Posterior cingulate gyrus (tissue), 11 donors: ENCODE results near the gene KLKB1.

ENCODE experiments used
- DNase-seq, 10 donors: peaks; one replicate each; pipeline versions ENCODE4 v3.0.0 to v3.0.0-alpha.2; 2020 to 2021; ENCODE audit warnings: mixed read lengths in 3 of 10
- intact Hi-C: fragments of 100-400 bp; cut with DNase I; formaldehyde crosslinking; loops from one replicate; pipeline ENCODE4 v1.15.1; 2023

The KLKB1 gene

GRCh38 chr4:186227221-186227620 is at the start of gene KLKB1:
Gene KLKB1 (plus strand): TSS chr4:186227507. CDS start chr4:186228196, 689 bp downstream.
- no peak for DNase-seq
- intact Hi-C loops: no loop called here

GRCh38 chr4:186188107-186188506 is 39.2 kb upstream of the KLKB1 start:
- intact Hi-C loops: no loop called here
- no peak for DNase-seq

- no peak for DNase-seq
- intact Hi-C loops: loop anchor here (2.0 kb wide), 1 partner anchor 45 kb away; no protein-coding TSS in a partner anchor
These were observed 37.7 kb upstream of the KLKB1 start for GRCh38 chr4:186189656-186190055.

DNA sequence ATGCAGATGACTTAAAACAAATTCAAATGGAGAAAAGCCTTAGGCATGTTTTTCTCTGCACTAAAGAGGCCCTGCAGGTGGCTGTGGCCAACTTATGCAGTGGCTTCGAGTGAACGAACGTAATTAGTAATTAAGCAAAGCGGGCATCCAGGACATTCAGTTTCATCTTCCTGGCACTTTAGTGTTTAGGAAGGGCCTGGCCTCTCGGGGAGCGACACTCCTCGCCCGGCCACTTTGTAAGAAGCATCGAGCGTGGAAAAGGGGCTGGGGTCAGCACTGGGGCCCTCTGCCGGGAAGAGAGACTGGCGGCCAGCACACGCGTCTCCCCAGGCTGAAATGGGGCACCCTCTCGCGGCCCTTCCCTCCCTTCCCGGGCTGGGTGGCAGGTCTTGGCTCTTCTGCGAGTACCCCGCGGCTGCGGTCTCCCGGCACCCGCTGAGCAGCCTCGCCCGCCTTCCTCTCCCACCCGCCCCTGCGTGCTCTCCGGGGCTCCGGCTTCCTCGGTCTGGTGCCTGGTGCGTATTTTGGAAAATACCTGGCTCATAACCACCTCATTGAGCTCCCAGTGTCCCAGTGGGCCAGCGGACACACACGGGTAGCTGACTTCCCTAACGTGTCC is 36.6 kb upstream of the KLKB1 start:
- intact Hi-C loops: loop anchor here (2.0 kb wide), 1 partner anchor 46 kb away; no protein-coding TSS in a partner anchor
- DNase-seq: peak in 7 of 10 donors; percentile 40 to 90 (median 50)

DNA sequence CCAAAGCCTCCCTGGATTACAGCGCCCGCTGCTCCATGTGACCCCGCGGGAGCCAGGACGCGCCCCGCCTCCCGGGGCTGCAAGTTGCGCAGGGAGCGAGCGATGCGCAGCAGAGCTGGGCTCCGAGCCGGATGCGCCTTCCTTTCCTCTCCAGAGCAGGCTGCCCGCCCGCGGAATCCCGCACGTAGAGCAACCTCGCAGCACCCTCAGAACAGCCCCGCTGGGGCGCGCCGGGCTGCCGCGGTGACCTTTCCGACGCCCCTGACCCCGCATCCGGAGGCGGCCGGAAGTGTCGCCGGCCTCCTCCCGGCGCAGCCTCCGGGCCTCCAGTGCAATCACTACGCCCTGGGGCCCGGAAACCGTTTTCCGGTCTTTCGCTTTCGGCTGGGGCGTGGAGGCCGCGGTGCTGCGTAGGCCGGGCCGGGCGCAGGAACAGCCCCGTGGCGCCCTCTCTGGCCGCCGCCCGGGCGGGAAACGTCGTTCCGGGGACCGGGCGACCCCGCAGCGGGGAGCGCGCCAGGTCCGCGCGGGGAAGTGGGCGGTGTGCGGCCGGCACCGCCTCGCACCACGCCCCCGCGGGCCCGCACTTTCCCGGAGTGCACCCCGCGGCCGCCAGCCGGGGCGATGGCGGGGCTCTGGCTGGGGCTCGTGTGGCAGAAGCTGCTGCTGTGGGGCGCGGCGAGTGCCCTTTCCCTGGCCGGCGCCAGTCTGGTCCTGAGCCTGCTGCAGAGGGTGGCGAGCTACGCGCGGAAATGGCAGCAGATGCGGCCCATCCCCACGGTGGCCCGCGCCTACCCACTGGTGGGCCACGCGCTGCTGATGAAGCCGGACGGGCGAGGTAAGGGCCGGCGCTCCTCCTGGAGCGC is 35.9 kb upstream of the KLKB1 start, which contains the start of gene CYP4V2:
Gene CYP4V2, plus strand, starts transcription at position 368 of the 866 bp plus-strand sequence. Its CDS starts 257 bp downstream, at position 625.
- peak; percentile 58 to 96 (median 74) for DNase-seq
- intact Hi-C loops: loop anchor here (2.0 kb wide), 1 partner anchor 47 kb away; no protein-coding TSS in a partner anchor

DNA sequence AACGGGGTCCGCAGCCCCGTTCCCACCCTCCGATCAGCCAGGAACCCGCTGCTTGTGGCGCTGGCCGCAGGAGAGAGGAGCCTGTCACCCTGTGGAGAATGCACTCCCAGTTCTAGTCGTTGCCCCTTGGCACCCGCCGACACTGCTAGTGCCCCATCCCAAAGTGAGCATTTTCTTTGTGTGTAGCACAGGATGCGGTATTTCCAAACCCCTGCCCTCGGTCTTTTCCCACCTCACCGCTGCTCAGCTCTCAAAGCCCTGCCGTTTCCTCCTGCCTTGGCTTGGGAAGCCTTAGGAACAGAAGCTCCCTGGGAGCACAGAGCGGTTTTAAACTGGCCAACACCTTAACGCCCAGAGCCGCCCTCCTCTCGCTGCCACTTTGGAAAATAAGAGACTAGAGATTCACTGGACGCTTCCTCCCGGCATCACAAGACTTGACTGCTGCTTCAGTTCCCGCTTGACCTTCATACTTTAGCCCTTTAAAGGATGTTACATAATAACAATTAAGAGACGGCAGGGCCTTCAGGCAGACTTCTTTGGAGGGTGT is 35.2 kb upstream of the KLKB1 start:
- intact Hi-C loops: no loop called here
- DNase-seq: peak in 8 of 10 donors; percentile 14 to 87 (median 39)

DNA sequence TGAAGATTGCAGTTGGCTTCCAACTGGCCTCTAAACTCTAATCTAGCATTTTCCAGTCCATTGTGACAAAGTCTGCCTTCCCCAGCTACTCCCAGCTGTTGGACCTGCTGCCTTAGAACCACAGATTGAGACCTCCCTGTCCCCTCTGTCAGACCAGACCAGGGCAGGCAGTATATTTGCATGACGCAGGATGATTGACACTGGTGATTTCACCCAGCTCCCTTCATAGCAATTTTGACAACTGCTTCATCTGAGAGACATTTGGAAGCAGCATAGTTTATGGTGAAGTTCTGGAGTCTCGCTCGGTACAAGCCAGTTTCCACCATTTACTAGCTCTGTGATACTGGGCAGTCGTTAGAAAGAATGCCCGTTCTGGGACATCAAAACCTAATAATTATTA is 33.5 kb upstream of the KLKB1 start:
- intact Hi-C loops: no loop called here

DNA sequence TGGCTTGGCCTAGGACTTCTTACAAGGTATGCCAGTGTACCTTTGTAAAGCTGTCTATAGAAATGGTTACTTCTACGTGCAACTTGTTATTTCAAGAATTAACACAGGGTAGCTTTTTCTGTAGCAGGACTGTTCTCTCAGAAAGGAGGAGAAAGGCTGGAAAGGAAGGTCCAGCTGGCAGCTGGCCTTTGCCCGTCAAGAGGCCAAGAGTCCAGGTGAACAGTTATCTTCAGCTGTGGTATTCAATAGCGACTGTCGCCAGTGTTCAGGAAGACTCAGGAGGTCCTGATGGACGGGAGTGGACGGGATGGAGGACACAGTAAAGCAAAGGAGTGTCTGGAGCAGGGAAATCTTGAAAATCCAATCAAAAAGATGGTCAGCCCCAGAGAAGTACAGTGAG is 31.2 kb upstream of the KLKB1 start:
- no peak for DNase-seq
- intact Hi-C loops: no loop called here

More for the DNA sequence above, 33.5 kb upstream of the KLKB1 start:
- DNase-seq: no peak

DNA sequence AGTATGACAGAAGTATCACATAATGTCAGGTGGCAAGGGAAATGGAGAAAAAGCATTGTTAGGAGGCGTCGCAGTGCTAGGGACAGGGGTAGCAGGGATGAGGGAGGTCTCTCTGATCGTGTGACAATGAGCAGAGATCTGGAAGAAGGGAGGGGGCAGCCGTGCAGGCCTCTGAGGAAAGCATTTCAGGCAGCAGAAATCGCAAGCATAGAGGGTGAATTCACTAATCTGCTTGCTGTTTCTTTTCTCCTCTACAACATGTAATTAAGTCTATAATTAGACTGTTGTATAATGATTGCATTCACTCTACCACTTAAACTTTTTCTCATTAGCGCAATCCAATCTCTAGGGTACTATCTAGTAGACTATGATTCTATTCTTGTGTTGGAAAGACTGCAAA is 26.8 kb upstream of the KLKB1 start:
- DNase-seq: peak in 1 of 10 donors; percentile 67
- intact Hi-C loops: no loop called here

GRCh38 chr4:186201010-186201409 is 26.3 kb upstream of the KLKB1 start:
- DNase-seq: no peak
- intact Hi-C loops: no loop called here

GRCh38 chr4:186201535-186202230 is 25.6 kb upstream of the KLKB1 start:
- intact Hi-C loops: no loop called here
- peak in 5 of 10 donors; percentile 19 to 85 (median 44) for DNase-seq

- intact Hi-C loops: no loop called here
- DNase-seq: no peak
These were observed 24.7 kb upstream of the KLKB1 start for GRCh38 chr4:186202490-186203140.

DNA sequence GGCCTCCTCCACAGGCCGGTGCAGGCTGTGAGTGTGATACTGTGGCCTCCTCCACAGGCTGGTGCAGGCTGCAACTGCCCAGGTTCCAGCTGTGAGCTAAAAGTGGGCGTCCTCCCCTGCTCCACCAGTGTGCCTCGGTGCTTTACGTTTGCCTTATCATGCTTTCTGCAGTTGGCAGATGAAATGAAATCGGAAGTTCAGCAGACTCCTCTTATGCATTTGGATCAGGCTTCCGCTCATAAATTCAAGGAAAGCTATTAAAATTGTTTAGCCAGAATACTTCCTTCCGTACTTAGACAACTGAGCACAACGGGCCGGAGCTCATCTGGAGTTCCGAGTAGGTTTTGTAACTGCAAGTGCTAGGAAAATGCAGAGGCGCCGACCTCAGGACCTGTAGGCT is 23.9 kb upstream of the KLKB1 start:
- DNase-seq: peak in 2 of 10 donors; percentile 74
- intact Hi-C loops: no loop called here

DNA sequence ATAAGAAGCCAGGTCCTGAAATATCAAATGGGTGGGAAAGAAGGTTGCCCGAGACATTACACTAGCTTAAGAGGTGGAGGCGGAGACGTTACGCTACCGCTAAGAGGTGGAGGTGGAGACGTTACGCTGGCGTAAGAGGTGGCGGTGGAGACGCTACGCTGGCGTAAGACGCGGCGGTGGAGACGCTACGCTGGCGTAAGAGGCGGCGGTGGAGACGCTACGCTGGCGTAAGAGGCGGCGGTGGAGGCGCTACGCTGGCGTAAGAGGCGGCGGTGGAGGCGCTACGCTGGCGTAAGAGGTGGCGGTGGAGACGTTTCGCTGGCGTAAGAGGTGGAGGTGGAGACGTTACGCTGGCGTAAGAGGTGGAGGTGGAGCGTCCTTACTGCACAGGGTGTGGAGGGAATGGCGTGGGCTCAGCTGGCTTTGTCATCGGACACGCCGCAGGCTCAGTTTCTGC is 23.2 kb upstream of the KLKB1 start:
- peak in 3 of 10 donors; percentile 80 to 94 (median 94) for DNase-seq
- intact Hi-C loops: no loop called here

DNA sequence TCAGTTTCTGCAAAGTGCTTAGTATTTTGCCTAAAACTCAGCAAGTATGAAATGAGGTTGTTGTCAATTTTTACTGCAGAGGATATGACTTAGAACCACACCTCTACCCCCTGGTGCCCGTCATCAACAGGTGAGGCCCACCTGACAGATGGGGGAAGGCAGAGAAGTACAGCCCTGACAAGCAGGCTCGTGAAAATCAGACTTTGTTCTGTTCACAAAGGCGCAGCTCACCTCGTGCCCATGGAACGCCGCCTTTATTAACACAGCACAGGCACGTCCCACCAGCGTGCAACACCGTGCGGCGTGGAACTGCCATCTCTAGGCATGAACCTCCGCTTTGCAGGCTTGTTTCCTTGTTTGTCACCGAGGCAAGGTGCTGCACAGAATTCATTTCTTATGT is 22.6 kb upstream of the KLKB1 start:
- intact Hi-C loops: no loop called here
- DNase-seq: peak in 2 of 10 donors; percentile 72 to 76

DNA sequence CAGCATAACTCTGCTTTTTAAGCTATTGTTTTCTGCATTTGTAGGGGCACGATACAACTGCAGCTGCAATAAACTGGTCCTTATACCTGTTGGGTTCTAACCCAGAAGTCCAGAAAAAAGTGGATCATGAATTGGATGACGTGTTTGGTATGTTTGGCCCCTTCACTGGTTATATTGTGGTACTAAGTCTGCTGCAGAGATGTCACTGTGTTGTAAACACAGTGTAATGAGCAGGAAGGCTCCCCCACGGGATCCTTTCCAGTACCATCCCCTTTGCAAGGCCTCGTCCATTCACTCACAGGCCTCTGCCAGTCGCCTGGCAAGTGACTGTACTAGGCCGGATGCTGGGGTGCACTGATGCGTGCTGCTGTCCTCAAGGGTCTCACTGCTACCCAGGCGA is 22.2 kb upstream of the KLKB1 start:
- no peak for DNase-seq
- intact Hi-C loops: no loop called here

- DNase-seq: no peak
These were observed 10.8 kb upstream of the KLKB1 start for GRCh38 chr4:186216465-186217024.

GRCh38 chr4:186217733-186218293 is 9.5 kb upstream of the KLKB1 start:
- no peak for DNase-seq
- intact Hi-C loops: no loop called here

More at GRCh38 chr4:186216465-186217024, 10.8 kb upstream of the KLKB1 start:
- intact Hi-C loops: no loop called here

DNA sequence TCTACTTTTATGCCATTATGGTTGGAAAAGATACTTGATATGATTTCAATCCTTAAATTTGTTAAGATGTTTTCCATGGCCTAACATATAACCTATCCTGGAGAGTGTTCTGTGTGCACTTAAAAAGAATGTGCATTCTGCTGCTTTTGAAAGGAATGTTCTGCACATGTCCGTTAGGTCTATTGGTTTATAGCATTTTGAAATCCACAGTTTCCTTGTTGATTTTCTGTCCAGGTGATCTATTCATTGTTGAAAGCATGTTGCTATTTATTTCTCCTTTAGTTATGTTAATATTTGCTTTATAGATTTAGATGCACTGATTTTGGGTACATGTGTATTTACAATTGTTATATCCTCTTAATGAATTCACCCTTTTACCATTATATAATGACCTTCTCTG is 5.7 kb upstream of the KLKB1 start:
- intact Hi-C loops: no loop called here
- no peak for DNase-seq
